ENCODE data around the gene TTC39A.

GRCh38 chr1:51264451-51264850 lies 65.9 kb downstream of the TTC39A start:
- no peak for TF ChIP-seq CTCF (IDR thresholded peaks at IDR 0.05; ENCODE audit: low read length)
- TF ChIP-seq EZH2 (IDR thresholded peaks at IDR 0.05; ENCODE audit: borderline replicate concordance, low read length), result no peak
